Eye (tissue), 1 donor: Measurements from ENCODE around the gene GZMM.

Source experiments
- DNase-seq: peaks from one replicate; pipeline ENCODE4 v3.0.0-alpha.2; 2015

The GZMM gene

GRCh38 chr19:543910-544608 is at the start of gene GZMM:
Gene GZMM (plus strand): TSS chr19:544053. CDS start chr19:544072, 19 bp downstream.
- DNase-seq, result no peak

GRCh38 chr19:494171-495080 is 49.4 kb upstream of the GZMM start:
- DNase-seq, result no peak

- no peak for DNase-seq
Measured at GRCh38 chr19:495081-495401, 48.8 kb upstream of the GZMM start.

- DNase-seq, result peak; percentile 78
Measured at GRCh38 chr19:495402-496111, 48.3 kb upstream of the GZMM start.

- peak; percentile 41 for DNase-seq
Measured at GRCh38 chr19:496112-496665, 47.7 kb upstream of the GZMM start, which contains the start of gene MADCAM1. Gene MADCAM1 (plus strand): TSS chr19:496486. CDS start chr19:496500, 14 bp downstream.

- peak; percentile 31 for DNase-seq
Measured at GRCh38 chr19:496986-497385, 46.9 kb upstream of the GZMM start.

- DNase-seq, result peak; percentile 24
Measured at GRCh38 chr19:497491-497868, 46.4 kb upstream of the GZMM start.

- DNase-seq, result peak; percentile 11
Measured at GRCh38 chr19:497869-498510, 45.9 kb upstream of the GZMM start.

- peak; percentile 8 for DNase-seq
Measured at GRCh38 chr19:498511-498891, 45.4 kb upstream of the GZMM start.

GRCh38 chr19:498977-499623 is 44.8 kb upstream of the GZMM start:
- DNase-seq, result peak; percentile 4

GRCh38 chr19:501646-502045 is 42.2 kb upstream of the GZMM start:
- DNase-seq, result no peak

- no peak for DNase-seq
Measured at GRCh38 chr19:504616-505015, 39.2 kb upstream of the GZMM start.

- DNase-seq, result no peak
Measured at GRCh38 chr19:506404-507285, 37.2 kb upstream of the GZMM start.

- peak; percentile 100 for DNase-seq
Measured at GRCh38 chr19:507286-508203, 36.3 kb upstream of the GZMM start, which contains the start of gene TPGS1. Gene TPGS1 (plus strand): TSS chr19:507497. CDS start chr19:507507, 10 bp downstream.

GRCh38 chr19:508204-509150 is 35.4 kb upstream of the GZMM start:
- DNase-seq, result no peak

- peak; percentile 95 for DNase-seq
Measured at GRCh38 chr19:510606-511100, 33.2 kb upstream of the GZMM start.

GRCh38 chr19:511101-511851 is 32.6 kb upstream of the GZMM start:
- DNase-seq, result peak; percentile 67
